Measurements from ENCODE around the gene KSR1.

DNA sequence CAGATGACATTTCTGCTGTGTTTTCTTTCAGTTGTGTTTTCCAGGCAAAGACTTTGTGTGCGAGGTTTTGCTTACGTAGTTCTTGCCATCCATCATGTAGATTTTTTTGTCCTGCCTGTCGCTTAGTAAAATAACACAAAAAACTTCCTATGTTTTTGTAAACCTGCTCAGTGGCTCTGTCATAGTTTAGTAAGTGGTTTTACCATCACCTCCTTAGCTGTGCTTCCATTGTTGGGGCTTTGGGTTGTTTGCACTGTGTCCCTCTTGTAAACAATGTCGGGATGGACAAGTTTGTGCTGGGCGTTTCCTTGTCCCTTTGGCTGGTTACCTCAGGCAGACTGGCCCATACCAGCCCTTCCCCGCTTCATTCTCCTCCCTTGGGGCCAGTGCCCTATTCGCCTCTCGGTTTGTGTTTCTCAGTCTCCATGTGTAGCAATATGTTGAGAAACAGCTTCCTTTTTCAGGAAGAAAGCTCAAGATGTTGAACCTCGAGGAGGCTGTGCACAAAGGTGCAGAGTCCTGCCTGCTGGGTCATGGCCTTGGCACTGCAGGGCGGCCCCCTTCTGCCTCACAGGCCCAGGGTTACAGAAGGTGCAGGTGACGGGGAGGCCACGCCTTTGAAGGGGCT lies 74.6 kb downstream of the KSR1 start:
- TF ChIP-seq POLR2A (IDR thresholded peaks at IDR 0.05): no peak
- TF ChIP-seq, protein P1, sequence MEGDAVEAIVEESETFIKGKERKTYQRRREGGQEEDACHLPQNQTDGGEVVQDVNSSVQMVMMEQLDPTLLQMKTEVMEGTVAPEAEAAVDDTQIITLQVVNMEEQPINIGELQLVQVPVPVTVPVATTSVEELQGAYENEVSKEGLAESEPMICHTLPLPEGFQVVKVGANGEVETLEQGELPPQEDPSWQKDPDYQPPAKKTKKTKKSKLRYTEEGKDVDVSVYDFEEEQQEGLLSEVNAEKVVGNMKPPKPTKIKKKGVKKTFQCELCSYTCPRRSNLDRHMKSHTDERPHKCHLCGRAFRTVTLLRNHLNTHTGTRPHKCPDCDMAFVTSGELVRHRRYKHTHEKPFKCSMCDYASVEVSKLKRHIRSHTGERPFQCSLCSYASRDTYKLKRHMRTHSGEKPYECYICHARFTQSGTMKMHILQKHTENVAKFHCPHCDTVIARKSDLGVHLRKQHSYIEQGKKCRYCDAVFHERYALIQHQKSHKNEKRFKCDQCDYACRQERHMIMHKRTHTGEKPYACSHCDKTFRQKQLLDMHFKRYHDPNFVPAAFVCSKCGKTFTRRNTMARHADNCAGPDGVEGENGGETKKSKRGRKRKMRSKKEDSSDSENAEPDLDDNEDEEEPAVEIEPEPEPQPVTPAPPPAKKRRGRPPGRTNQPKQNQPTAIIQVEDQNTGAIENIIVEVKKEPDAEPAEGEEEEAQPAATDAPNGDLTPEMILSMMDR (IDR thresholded peaks at IDR 0.05): no peak

Data from Peyer's patch (tissue), 4 donors.